Neural progenitor cell (in vitro differentiated cells): Measurements from ENCODE around the gene DIS3L2. TPM values are rescaled to one million over a fixed set of nuclear protein-coding genes. Genes with fewer than 3 reads are reported as not detected.

ENCODE experiments used
- DNase-seq: peaks from one replicate; pipeline ENCODE4 v3.0.0-alpha.2; 2016; ENCODE audit warnings: low spot score
- H2AFZ ChIP-seq: fragments of 200-600 bp; sonication (generic); replicated peaks from 2 replicates; pipeline ENCODE4 v1.6.1; 2016; ENCODE audit warnings: antibody characterized with exemption
- H3F3A ChIP-seq: fragments of 200-600 bp; sonication (generic); 2 replicates; pipeline ENCODE4 v1.6.1; 2016; ENCODE audit warnings: antibody characterized with exemption, low read depth
- H3K27ac ChIP-seq: fragments of 200-600 bp; sonication (generic); 2 replicates; pipeline ENCODE4 v1.5.1; 2016; ENCODE audit warnings: mild to moderate bottlenecking
- H3K27me3 ChIP-seq: fragments of 200-600 bp; sonication (generic); 2 replicates; pipeline ENCODE4 v1.6.1; 2016; ENCODE audit warnings: mild to moderate bottlenecking, moderate library complexity
- H3K36me3 ChIP-seq: fragments of 200-600 bp; sonication (generic); 2 replicates; pipeline ENCODE4 v1.5.1; 2016
- H3K4me1 ChIP-seq: fragments of 200-600 bp; sonication (generic); 2 replicates; pipeline ENCODE4 v1.6.1; 2016; ENCODE audit warnings: mixed run types
- H3K4me2 ChIP-seq: fragments of 200-600 bp; sonication (generic); 2 replicates; pipeline ENCODE4 v1.6.1; 2016
- H3K4me3 ChIP-seq: fragments of 200-600 bp; sonication (generic); 2 replicates; pipeline ENCODE4 v1.5.1; 2016
- H3K79me2 ChIP-seq: fragments of 200-600 bp; sonication (generic); 2 replicates; pipeline ENCODE4 v1.6.1; 2016; ENCODE audit warnings: low read depth
- H3K9ac ChIP-seq: fragments of 200-600 bp; sonication (generic); 2 replicates; pipeline ENCODE4 v1.6.1; 2016
- H3K9me3 ChIP-seq: fragments of 200-600 bp; sonication (generic); 2 replicates; pipeline ENCODE4 v1.5.1; 2016; ENCODE audit warnings: low read depth
- H4K20me1 ChIP-seq: fragments of 200-600 bp; sonication (generic); 2 replicates; pipeline ENCODE4 v1.6.1; 2016; ENCODE audit warnings: low read depth
- H3K27ac Mint-ChIP-seq: 3 replicates; pipeline ENCODE4 v1.8.0; 2021; ENCODE audit warnings: mixed read lengths
- H3K27me3 Mint-ChIP-seq: 2 replicates; pipeline ENCODE4 v1.8.0; 2022; ENCODE audit warnings: low read depth, mild to moderate bottlenecking, inconsistent platforms, moderate library complexity, mixed read lengths; ENCODE audit not compliant: insufficient read depth
- H3K36me3 Mint-ChIP-seq: 3 replicates; pipeline ENCODE4 v1.8.0; 2021; ENCODE audit warnings: mixed read lengths
- H3K4me1 Mint-ChIP-seq: 3 replicates; pipeline ENCODE4 v1.8.0; 2021; ENCODE audit warnings: mixed read lengths
- H3K4me3 Mint-ChIP-seq: 3 replicates; pipeline ENCODE4 v1.8.0; 2021; ENCODE audit warnings: mild to moderate bottlenecking, moderate library complexity, mixed read lengths
- H3K9me3 Mint-ChIP-seq: 3 replicates; pipeline ENCODE4 v1.8.0; 2020; ENCODE audit warnings: mixed read lengths
- CTCF ChIP-seq: fragments of 200-600 bp; sonication (generic); IDR thresholded peaks from 2 replicates; pipeline ENCODE4 v1.5.1; 2017; ENCODE audit warnings: antibody characterized with exemption, mild to moderate bottlenecking
- EZH2 ChIP-seq: fragments of 200-600 bp; sonication (generic); IDR thresholded peaks from 2 replicates; pipeline ENCODE4 v1.6.1; 2017; ENCODE audit warnings: antibody characterized with exemption, mild to moderate bottlenecking, moderate library complexity
- EZH2phosphoT487 ChIP-seq: fragments of 200-600 bp; sonication (generic); IDR thresholded peaks from 2 replicates; pipeline ENCODE4 v1.6.1; 2017; ENCODE audit warnings: antibody characterized with exemption
- total RNA-seq: library from RNA; depleted of rRNA; stranded (reverse); fragments of >200 nt; gene quantifications from 2 replicates; pipeline ENCODE4 v1.2.3, GENCODE V29; 2015; ENCODE audit warnings: low replicate concordance

DIS3L2 gene
- total RNA-seq, 1 donor from 2014 or later, result 23.2 TPM

GRCh38 chr2:231917280-231918066 lies 44.0 kb upstream of the DIS3L2 start:
- no peak overlapping the region for H2AFZ ChIP-seq

GRCh38 chr2:231918501-231919330 lies 42.8 kb upstream of the DIS3L2 start:
- H3K9ac ChIP-seq, result no peak overlapping the region
- H3K27me3 Mint-ChIP-seq, result peaks cover 4% of the 10 kb centered on the region

More at GRCh38 chr2:231917280-231918066, 44.0 kb upstream of the DIS3L2 start:
- Histone ChIP-seq H3K4me2 (no peak overlapping the region), H3K27me3 (no peaks in the 10 kb centered on the region), H3K9ac (no peak overlapping the region), H4K20me1 (no peaks in the 10 kb centered on the region), H3K27ac (no peak overlapping the region), H3K4me3 (no peak overlapping the region), H3K9me3 (no peaks in the 10 kb centered on the region), H3K79me2 (no peaks in the 10 kb centered on the region), H3K36me3 (no peaks in the 10 kb centered on the region), H3F3A (no peaks in the 10 kb centered on the region), H3K4me1 (no peaks in the 10 kb centered on the region)
- no peak overlapping the region for H3K4me3 Mint-ChIP-seq
- TF ChIP-seq EZH2 (no peak), CTCF (no peak), EZH2phosphoT487 (no peak)
- H3K9me3 Mint-ChIP-seq, result no peaks in the 10 kb centered on the region
- H3K36me3 Mint-ChIP-seq, result no peaks in the 10 kb centered on the region
- peaks cover 9% of the 10 kb centered on the region for H3K4me1 Mint-ChIP-seq
- H3K27me3 Mint-ChIP-seq, result peaks cover 2% of the 10 kb centered on the region
- peak; percentile 31 for DNase-seq
- H3K27ac Mint-ChIP-seq, result no peak overlapping the region

More at GRCh38 chr2:231918501-231919330, 42.8 kb upstream of the DIS3L2 start:
- H2AFZ ChIP-seq, result no peak overlapping the region
- Mint-ChIP-seq H3K36me3 (no peaks in the 10 kb centered on the region), H3K4me1 (peaks cover 12% of the 10 kb centered on the region), H3K4me3 (no peak overlapping the region), H3K9me3 (no peaks in the 10 kb centered on the region), H3K27ac (no peak overlapping the region)
- TF ChIP-seq EZH2phosphoT487 (no peak), EZH2 (no peak), CTCF (no peak)
- no peak overlapping the region for H3K4me3 ChIP-seq
- H3K36me3 ChIP-seq, result no peaks in the 10 kb centered on the region
- H3K4me1 ChIP-seq, result no peaks in the 10 kb centered on the region
- no peak overlapping the region for H3K4me2 ChIP-seq
- no peaks in the 10 kb centered on the region for H3K9me3 ChIP-seq
- no peaks in the 10 kb centered on the region for H4K20me1 ChIP-seq
- H3K27me3 ChIP-seq, result peaks cover 12% of the 10 kb centered on the region
- H3F3A ChIP-seq, result no peaks in the 10 kb centered on the region
- H3K79me2 ChIP-seq, result no peaks in the 10 kb centered on the region
- DNase-seq, result no peak
- no peak overlapping the region for H3K27ac ChIP-seq
